Activated CD4-positive, alpha-beta T cell treated with anti-CD3 and anti-CD28 coated beads, Interleukin-2, amount 10 ng/mL, durations not matched to agents 7 days and 5 days (primary cell): ENCODE results near the gene SLC16A8. TPM values are rescaled to one million over a fixed set of nuclear protein-coding genes. Genes with fewer than 3 reads are reported as not detected.

Experiments
- CTCF ChIA-PET: fragments of 350-600 bp; sonication (Branson Sonifier 250); formaldehyde crosslinking; loops from one replicate; lab custom pipeline; 2021; ENCODE audit warnings: antibody characterized with exemption; lab: Charles Lee
- POLR2A ChIA-PET: fragments of 350-600 bp; sonication (Branson Sonifier 250); formaldehyde crosslinking; loops from one replicate; lab custom pipeline; 2021; ENCODE audit warnings: antibody characterized with exemption; lab: Charles Lee
- DNase-seq: peaks from one replicate; pipeline ENCODE4 v3.0.0-alpha.2; 2020
- H3K27ac Mint-ChIP-seq: one replicate; pipeline ENCODE4 v1.8.0; 2021; ENCODE audit warnings: mild to moderate bottlenecking, moderate library complexity, mixed read lengths
- H3K27me3 Mint-ChIP-seq: one replicate; pipeline ENCODE4 v1.8.0; 2021; ENCODE audit warnings: mixed read lengths
- H3K36me3 Mint-ChIP-seq: one replicate; pipeline ENCODE4 v1.8.0; 2021; ENCODE audit warnings: low read depth, mixed read lengths
- H3K4me1 Mint-ChIP-seq: one replicate; pipeline ENCODE4 v1.8.0; 2021; ENCODE audit warnings: mixed read lengths
- H3K4me3 Mint-ChIP-seq: one replicate; pipeline ENCODE4 v1.8.0; 2021; ENCODE audit warnings: mild to moderate bottlenecking, moderate library complexity, mixed read lengths
- H3K9me3 Mint-ChIP-seq: one replicate; pipeline ENCODE4 v1.8.0; 2021; ENCODE audit warnings: mixed read lengths
- total RNA-seq, 2 experiments: library from RNA; stranded (reverse); gene quantifications; one replicate each; pipeline ENCODE4 v1.2.3, GENCODE V29; 2021

The SLC16A8 gene
- total RNA-seq, 2 experiments from 2014 or later, result not detected

- no peak for DNase-seq
- H3K9me3 Mint-ChIP-seq, result no peaks in the 10 kb centered on the region
- peaks cover 10% of the 10 kb centered on the region for H3K27me3 Mint-ChIP-seq
- no peak overlapping the region for H3K27ac Mint-ChIP-seq
- no peak overlapping the region for H3K4me3 Mint-ChIP-seq
- no peaks in the 10 kb centered on the region for H3K36me3 Mint-ChIP-seq
- peaks cover 4% of the 10 kb centered on the region for H3K4me1 Mint-ChIP-seq
- CTCF ChIA-PET, result interaction anchor here (0.7 to 0.8 kb wide), 2 partner anchors 10 to 611 kb away, joined by 3 read pairs; no protein-coding TSS in a partner anchor
- POLR2A ChIA-PET, result interaction anchor here (0.5 kb wide), 1 partner anchor 56 kb away, joined by 3 read pairs; no protein-coding TSS in a partner anchor
These were observed 4.9 kb upstream of the SLC16A8 start for GRCh38 chr22:38088629-38089473.

DNA sequence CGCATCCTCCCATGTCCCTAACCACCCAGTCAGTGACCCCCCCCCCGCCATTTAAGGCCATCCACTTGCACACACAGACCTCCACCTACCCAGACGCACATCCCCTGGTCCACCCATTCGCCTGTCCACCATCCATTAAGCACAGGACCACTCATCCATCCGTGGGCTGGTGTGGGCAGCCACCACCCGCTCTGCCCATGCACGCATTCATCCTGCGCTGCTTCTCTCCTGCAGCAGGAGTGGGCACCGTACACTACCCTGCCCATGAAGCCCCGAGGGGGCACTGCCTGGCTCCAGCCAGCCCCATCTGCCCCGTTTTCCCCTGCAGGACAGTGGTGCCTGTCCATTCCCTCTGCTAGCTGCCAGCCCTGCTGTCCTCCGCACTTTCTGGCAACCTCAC is 3.9 kb upstream of the SLC16A8 start:
- no peaks in the 10 kb centered on the region for H3K36me3 Mint-ChIP-seq
- H3K9me3 Mint-ChIP-seq, result no peaks in the 10 kb centered on the region
- H3K4me3 Mint-ChIP-seq, result no peak overlapping the region
- ChIA-PET CTCF (interaction anchor here (1.5 kb wide), 1 partner anchor 35 kb away, joined by 5 read pairs; no protein-coding TSS in a partner anchor), POLR2A (no interaction called here)
- no peak for DNase-seq
- H3K27ac Mint-ChIP-seq, result no peak overlapping the region
- peaks cover 4% of the 10 kb centered on the region for H3K4me1 Mint-ChIP-seq
- H3K27me3 Mint-ChIP-seq, result peaks cover 16% of the 10 kb centered on the region

GRCh38 chr22:38086942-38087341 is 3.0 kb upstream of the SLC16A8 start:
- Mint-ChIP-seq H3K4me1 (peaks cover 4% of the 10 kb centered on the region), H3K9me3 (no peaks in the 10 kb centered on the region), H3K27me3 (peaks cover 18% of the 10 kb centered on the region), H3K4me3 (no peak overlapping the region), H3K27ac (no peak overlapping the region), H3K36me3 (no peaks in the 10 kb centered on the region)
- POLR2A ChIA-PET, result no interaction called here
- CTCF ChIA-PET, result interaction anchor here (1.5 kb wide), 1 partner anchor 35 kb away, joined by 5 read pairs; no protein-coding TSS in a partner anchor
- DNase-seq, result no peak

GRCh38 chr22:38086001-38086845 is 2.2 kb upstream of the SLC16A8 start:
- POLR2A ChIA-PET, result no interaction called here
- CTCF ChIA-PET, result interaction anchor here (1.5 kb wide), 1 partner anchor 34 kb away, joined by 5 read pairs; no protein-coding TSS in a partner anchor
- Mint-ChIP-seq H3K27me3 (peaks cover 22% of the 10 kb centered on the region), H3K4me1 (peaks cover 4% of the 10 kb centered on the region), H3K9me3 (no peaks in the 10 kb centered on the region), H3K27ac (no peak overlapping the region), H3K4me3 (no peak overlapping the region), H3K36me3 (no peaks in the 10 kb centered on the region)
- no peak for DNase-seq

DNA sequence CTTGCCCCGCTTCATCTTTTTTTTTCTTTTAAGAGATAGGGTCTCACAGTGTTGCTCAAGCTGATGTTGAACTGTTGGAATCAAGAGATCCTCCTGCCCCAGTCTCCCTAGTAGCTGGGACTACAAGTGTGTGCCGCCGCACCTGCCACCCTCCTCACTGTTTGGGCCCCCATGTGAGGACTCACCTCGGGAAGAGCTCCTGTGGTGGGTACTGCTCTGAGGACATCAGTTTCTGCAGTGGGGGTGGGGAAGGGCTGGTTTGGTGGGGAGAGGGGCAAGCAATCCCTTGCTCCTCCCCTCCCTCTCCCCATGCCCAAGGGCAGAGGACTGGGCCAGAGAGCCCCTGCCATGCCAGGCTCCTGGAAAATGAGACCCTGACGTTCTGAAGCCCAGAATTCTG is 1.5 kb upstream of the SLC16A8 start:
- Mint-ChIP-seq H3K36me3 (no peaks in the 10 kb centered on the region), H3K4me3 (no peak overlapping the region), H3K4me1 (peaks cover 4% of the 10 kb centered on the region), H3K9me3 (no peaks in the 10 kb centered on the region), H3K27me3 (peaks cover 19% of the 10 kb centered on the region), H3K27ac (no peak overlapping the region)
- DNase-seq, result no peak
- CTCF ChIA-PET, result interaction anchor here (0.8 kb wide), 1 partner anchor 25 kb away, joined by 4 read pairs; no protein-coding TSS in a partner anchor
- POLR2A ChIA-PET, result no interaction called here

GRCh38 chr22:38085056-38085455 is 1.1 kb upstream of the SLC16A8 start:
- no peaks in the 10 kb centered on the region for H3K9me3 Mint-ChIP-seq
- H3K36me3 Mint-ChIP-seq, result no peaks in the 10 kb centered on the region
- peaks cover 19% of the 10 kb centered on the region for H3K27me3 Mint-ChIP-seq
- peaks cover 4% of the 10 kb centered on the region for H3K4me1 Mint-ChIP-seq
- DNase-seq, result no peak
- CTCF ChIA-PET, result interaction anchor here (0.6 to 0.8 kb wide), 2 partner anchors 25 to 316 kb away, joined by 4 read pairs; no protein-coding TSS in a partner anchor
- POLR2A ChIA-PET, result no interaction called here
- H3K27ac Mint-ChIP-seq, result no peak overlapping the region
- H3K4me3 Mint-ChIP-seq, result no peak overlapping the region

DNA sequence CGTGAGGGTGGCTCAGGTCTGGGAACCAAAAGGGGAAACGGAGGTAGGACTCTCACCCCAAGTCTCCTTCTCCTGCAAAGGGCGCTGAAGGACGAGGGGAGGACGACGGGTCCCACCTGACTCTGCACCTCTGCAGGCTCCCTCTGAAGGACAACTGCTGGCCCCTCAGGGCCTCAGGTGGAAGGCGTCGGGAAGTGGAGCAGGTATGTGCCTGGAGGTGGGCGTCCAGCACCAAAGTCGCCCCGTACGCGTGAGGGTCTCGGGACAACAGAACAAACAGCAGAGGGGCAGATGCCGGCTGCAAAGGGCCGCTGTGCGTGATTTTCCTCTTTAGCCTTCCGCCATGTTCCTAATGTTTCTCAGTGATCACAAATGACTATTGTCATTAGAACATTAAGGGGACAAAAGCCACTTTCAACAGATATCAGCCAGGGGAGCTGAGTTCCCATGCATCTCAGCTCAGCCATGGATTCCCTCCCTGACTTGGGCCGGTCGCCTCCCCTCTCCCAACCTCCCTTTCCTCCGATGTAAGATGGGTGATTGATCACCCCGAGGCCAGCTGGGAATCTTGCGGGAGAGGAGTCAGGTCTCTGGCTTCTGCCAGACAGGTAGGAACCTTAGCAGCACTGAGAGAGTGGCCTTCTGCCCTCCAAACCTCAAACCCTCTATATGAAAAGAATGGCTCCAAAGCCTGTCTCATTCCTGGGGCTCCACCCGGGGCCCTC is 836 bp downstream of the SLC16A8 start:
- no peak overlapping the region for H3K27ac Mint-ChIP-seq
- ChIA-PET CTCF (no interaction called here), POLR2A (no interaction called here)
- H3K4me1 Mint-ChIP-seq, result peaks cover 2% of the 10 kb centered on the region
- H3K4me3 Mint-ChIP-seq, result no peak overlapping the region
- H3K36me3 Mint-ChIP-seq, result no peaks in the 10 kb centered on the region
- H3K27me3 Mint-ChIP-seq, result peaks cover 24% of the 10 kb centered on the region
- no peaks in the 10 kb centered on the region for H3K9me3 Mint-ChIP-seq
- DNase-seq, result no peak

- POLR2A ChIA-PET, result no interaction called here
- no peaks in the 10 kb centered on the region for H3K4me1 Mint-ChIP-seq
- no peak for DNase-seq
- H3K4me3 Mint-ChIP-seq, result no peak overlapping the region
- peaks cover 22% of the 10 kb centered on the region for H3K27me3 Mint-ChIP-seq
- CTCF ChIA-PET, result no interaction called here
- H3K36me3 Mint-ChIP-seq, result no peaks in the 10 kb centered on the region
- H3K27ac Mint-ChIP-seq, result no peak overlapping the region
- no peaks in the 10 kb centered on the region for H3K9me3 Mint-ChIP-seq
These were observed 1.8 kb downstream of the SLC16A8 start for GRCh38 chr22:38081941-38082828.

GRCh38 chr22:38081636-38081940 is 2.4 kb downstream of the SLC16A8 start:
- DNase-seq, result no peak
- ChIA-PET POLR2A (no interaction called here), CTCF (no interaction called here)
- Mint-ChIP-seq H3K4me3 (no peak overlapping the region), H3K36me3 (no peaks in the 10 kb centered on the region), H3K27me3 (peaks cover 22% of the 10 kb centered on the region), H3K27ac (no peak overlapping the region), H3K9me3 (no peaks in the 10 kb centered on the region), H3K4me1 (no peaks in the 10 kb centered on the region)

DNA sequence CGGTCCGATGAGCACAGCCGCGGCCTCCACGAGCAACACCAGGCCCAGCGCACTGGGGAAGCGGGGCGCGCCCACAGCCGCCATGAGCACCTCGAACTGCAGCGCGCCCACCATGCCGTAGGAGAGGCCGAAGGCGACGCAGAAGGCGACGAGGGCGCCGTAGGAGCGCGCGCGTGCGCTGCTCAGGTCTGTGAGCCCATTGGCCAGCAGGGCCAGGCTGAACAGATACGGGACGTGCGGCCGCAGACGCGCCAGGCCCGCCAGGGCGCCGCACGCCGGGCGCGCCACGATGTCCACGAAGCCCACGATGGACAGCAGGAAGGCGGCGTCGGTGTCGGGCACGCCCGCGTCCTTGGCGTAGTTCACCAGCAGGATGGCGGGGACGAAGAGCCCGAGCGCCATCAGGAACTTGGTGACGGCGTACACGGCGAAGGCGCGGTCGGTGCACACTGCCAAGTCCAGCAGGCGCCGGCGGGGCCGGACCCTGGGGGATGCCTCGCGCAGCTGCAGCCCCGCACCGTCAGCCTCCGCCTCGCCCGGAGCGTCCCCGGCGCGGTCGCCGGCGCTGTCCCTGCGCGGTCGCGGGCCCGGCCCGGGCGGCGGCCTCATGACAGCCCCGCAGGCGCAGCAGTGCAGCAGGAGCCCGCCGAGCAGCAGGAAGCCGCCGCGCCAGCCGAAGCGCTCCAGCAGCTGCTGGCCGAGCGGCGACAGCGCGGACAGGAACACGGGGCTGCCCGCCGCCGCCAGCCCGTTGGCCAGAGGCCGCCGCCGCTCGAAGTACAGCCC is 2.9 kb downstream of the SLC16A8 start:
- no peaks in the 10 kb centered on the region for H3K9me3 Mint-ChIP-seq
- ChIA-PET POLR2A (no interaction called here), CTCF (no interaction called here)
- H3K27me3 Mint-ChIP-seq, result peaks cover 22% of the 10 kb centered on the region
- H3K4me3 Mint-ChIP-seq, result no peak overlapping the region
- H3K36me3 Mint-ChIP-seq, result no peaks in the 10 kb centered on the region
- no peak overlapping the region for H3K27ac Mint-ChIP-seq
- no peaks in the 10 kb centered on the region for H3K4me1 Mint-ChIP-seq
- DNase-seq, result no peak

GRCh38 chr22:38080474-38080849 is 3.5 kb downstream of the SLC16A8 start:
- peaks cover 22% of the 10 kb centered on the region for H3K27me3 Mint-ChIP-seq
- H3K36me3 Mint-ChIP-seq, result no peaks in the 10 kb centered on the region
- no peak for DNase-seq
- POLR2A ChIA-PET, result no interaction called here
- no peak overlapping the region for H3K4me3 Mint-ChIP-seq
- no peaks in the 10 kb centered on the region for H3K4me1 Mint-ChIP-seq
- H3K9me3 Mint-ChIP-seq, result no peaks in the 10 kb centered on the region
- CTCF ChIA-PET, result no interaction called here
- H3K27ac Mint-ChIP-seq, result no peak overlapping the region
